Caco-2 (cell line): ENCODE results near the gene CNIH3. TPM values are rescaled to one million over a fixed set of nuclear protein-coding genes. Genes with fewer than 3 reads are reported as not detected.

Source experiments
- BruUV-seq: library from RNA; stranded (reverse); fragments of 400-500 nt; replicated peaks from 2 replicates; lab custom pipeline; 2021; lab: Mats Ljungman, UMichigan
- CTCF ChIA-PET: fragments of 300-600 bp; sonication (Branson Sonifier 250); formaldehyde crosslinking; loops from one replicate; lab custom pipeline; 2022; ENCODE audit warnings: antibody characterized with exemption; lab: Charles Lee
- POLR2A ChIA-PET: fragments of 300-600 bp; sonication (Branson Sonifier 250); formaldehyde crosslinking; loops from one replicate; lab custom pipeline; 2022; ENCODE audit warnings: antibody characterized with exemption; lab: Charles Lee
- DNase-seq, 2 experiments: peaks; one replicate each; pipeline versions ENCODE4 v3.0.0 to v3.0.0-alpha.2; 2020 to 2022
- H3K27me3 ChIP-seq: replicated peaks from 2 replicates; pipeline ENCODE4 v1.6.0; 2011; ENCODE audit warnings: low read length; ENCODE audit not compliant: control insufficient read depth, insufficient read depth
- H3K36me3 ChIP-seq: 2 replicates; pipeline ENCODE4 v1.5.1; 2011; ENCODE audit warnings: low read length; ENCODE audit not compliant: control insufficient read depth, insufficient read depth
- H3K4me1 ChIP-seq: fragments of 250-450 bp; sonication (Bioruptor Pico); 2 replicates; pipeline ENCODE4 v1.5.1; 2020; ENCODE audit warnings: mild to moderate bottlenecking
- H3K4me3 ChIP-seq: 2 replicates; pipeline ENCODE4 v1.5.1; 2011; ENCODE audit warnings: low read depth, mild to moderate bottlenecking, control low read depth, low read length
- H3K9me3 ChIP-seq: fragments of 250-450 bp; sonication (Bioruptor Pico); 2 replicates; pipeline ENCODE4 v1.5.1; 2020; ENCODE audit warnings: mild to moderate bottlenecking, moderate library complexity
- H3K27ac Mint-ChIP-seq: one replicate; pipeline ENCODE4 v1.8.0; 2022; ENCODE audit warnings: mixed read lengths; ENCODE audit not compliant: unreplicated experiment
- H3K27me3 Mint-ChIP-seq: one replicate; pipeline ENCODE4 v1.8.0; 2022; ENCODE audit warnings: mixed read lengths; ENCODE audit not compliant: insufficient read depth, unreplicated experiment
- H3K36me3 Mint-ChIP-seq: one replicate; pipeline ENCODE4 v1.8.0; 2022; ENCODE audit warnings: mild to moderate bottlenecking, mixed read lengths; ENCODE audit not compliant: insufficient read depth, unreplicated experiment
- H3K4me1 Mint-ChIP-seq: one replicate; pipeline ENCODE4 v1.8.0; 2022; ENCODE audit warnings: low read depth, mixed read lengths; ENCODE audit not compliant: unreplicated experiment
- H3K4me3 Mint-ChIP-seq: one replicate; pipeline ENCODE4 v1.8.0; 2022; ENCODE audit warnings: mild to moderate bottlenecking, moderate library complexity, mixed read lengths; ENCODE audit not compliant: unreplicated experiment
- H3K9me3 Mint-ChIP-seq: one replicate; pipeline ENCODE4 v1.8.0; 2022; ENCODE audit warnings: mixed read lengths; ENCODE audit not compliant: unreplicated experiment
- intact Hi-C: fragments of 100-400 bp; cut with micrococcal nuclease; formaldehyde crosslinking; loops from one replicate; pipeline ENCODE4 v1.10.0; 2022; ENCODE audit not compliant: unreplicated experiment
- total RNA-seq: library from RNA; stranded (reverse); gene quantifications from 2 replicates; pipeline ENCODE4 v1.2.3, GENCODE V29; 2022
- TF ChIP-seq, protein P1 (sequence below), 2 experiments: fragments of 200-600 bp in 1 of 2; IDR thresholded peaks; 1 replicate in 1 of 2; 2 replicates in 1 of 2; pipeline versions ENCODE4 v1.5.1 to v1.8.0; 2011 to 2022; ENCODE audit warnings: antibody characterized with exemption in 1 of 2, control low read depth in 1 of 2, inconsistent platforms in 1 of 2, low read depth in 1 of 2, low read length in 1 of 2, mild to moderate bottlenecking in 1 of 2, moderate library complexity in 1 of 2; ENCODE audit not compliant: insufficient read depth in 1 of 2, severe bottlenecking in 1 of 2, unreplicated experiment in 1 of 2

CNIH3 gene
- total RNA-seq, 1 experiment from 2014 or later, result 2.2 TPM

GRCh38 chr1:224592636-224593582 lies 23.2 kb upstream of the CNIH3 start:
- H3K27me3 Mint-ChIP-seq, result peaks cover 5% of the 10 kb centered on the region
- no peaks in the 10 kb centered on the region for H3K36me3 Mint-ChIP-seq
- TF ChIP-seq, protein P1, sequence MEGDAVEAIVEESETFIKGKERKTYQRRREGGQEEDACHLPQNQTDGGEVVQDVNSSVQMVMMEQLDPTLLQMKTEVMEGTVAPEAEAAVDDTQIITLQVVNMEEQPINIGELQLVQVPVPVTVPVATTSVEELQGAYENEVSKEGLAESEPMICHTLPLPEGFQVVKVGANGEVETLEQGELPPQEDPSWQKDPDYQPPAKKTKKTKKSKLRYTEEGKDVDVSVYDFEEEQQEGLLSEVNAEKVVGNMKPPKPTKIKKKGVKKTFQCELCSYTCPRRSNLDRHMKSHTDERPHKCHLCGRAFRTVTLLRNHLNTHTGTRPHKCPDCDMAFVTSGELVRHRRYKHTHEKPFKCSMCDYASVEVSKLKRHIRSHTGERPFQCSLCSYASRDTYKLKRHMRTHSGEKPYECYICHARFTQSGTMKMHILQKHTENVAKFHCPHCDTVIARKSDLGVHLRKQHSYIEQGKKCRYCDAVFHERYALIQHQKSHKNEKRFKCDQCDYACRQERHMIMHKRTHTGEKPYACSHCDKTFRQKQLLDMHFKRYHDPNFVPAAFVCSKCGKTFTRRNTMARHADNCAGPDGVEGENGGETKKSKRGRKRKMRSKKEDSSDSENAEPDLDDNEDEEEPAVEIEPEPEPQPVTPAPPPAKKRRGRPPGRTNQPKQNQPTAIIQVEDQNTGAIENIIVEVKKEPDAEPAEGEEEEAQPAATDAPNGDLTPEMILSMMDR (IDR thresholded peaks at IDR 0.05; ENCODE audit: insufficient read depth in 1 of 2, low read depth in 1 of 2, low read length in 1 of 2, severe bottlenecking in 1 of 2, unreplicated experiment in 1 of 2), result no peak
- ChIA-PET POLR2A (interaction anchor here (0.6 kb wide), 1 partner anchor 358 kb away, joined by 9 read pairs; no protein-coding TSS in a partner anchor), CTCF (no interaction called here)
- no peak overlapping the region for H3K4me3 Mint-ChIP-seq
- no peaks in the 10 kb centered on the region for H3K4me1 Mint-ChIP-seq
- Histone ChIP-seq H3K36me3 (no peaks in the 10 kb centered on the region), H3K4me1 (no peaks in the 10 kb centered on the region), H3K9me3 (no peaks in the 10 kb centered on the region), H3K4me3 (no peak overlapping the region), H3K27me3 (no peaks in the 10 kb centered on the region)
- no TSS peak for BruUV-seq
- intact Hi-C loops, result no loop called here
- no peak for DNase-seq
- H3K27ac Mint-ChIP-seq, result no peak overlapping the region
- H3K9me3 Mint-ChIP-seq, result no peaks in the 10 kb centered on the region

DNA sequence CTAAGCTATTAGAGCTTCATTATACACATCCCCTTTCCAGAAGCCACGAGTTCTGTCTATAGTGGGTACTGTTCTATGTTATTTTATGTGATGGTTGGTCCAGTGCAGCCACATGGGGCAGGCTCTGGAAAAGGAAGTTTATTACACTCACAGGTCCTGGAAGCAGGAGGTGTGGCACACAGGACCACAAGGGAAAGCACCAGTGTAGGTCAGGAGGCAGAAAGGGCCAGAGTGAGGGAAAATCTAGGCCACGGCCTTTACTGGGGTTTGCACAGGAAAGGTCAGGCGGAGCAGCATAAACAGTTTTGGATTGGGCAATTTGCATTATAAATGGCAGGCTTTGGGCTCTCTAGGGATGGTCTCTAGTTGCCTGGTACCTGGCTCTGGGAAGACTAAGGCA lies 21.8 kb upstream of the CNIH3 start:
- Mint-ChIP-seq H3K36me3 (no peaks in the 10 kb centered on the region), H3K4me1 (no peaks in the 10 kb centered on the region), H3K27me3 (peaks cover 5% of the 10 kb centered on the region), H3K9me3 (no peaks in the 10 kb centered on the region), H3K27ac (no peak overlapping the region), H3K4me3 (no peak overlapping the region)
- ChIA-PET POLR2A (no interaction called here), CTCF (no interaction called here)
- DNase-seq, result no peak
- Histone ChIP-seq H3K4me3 (no peak overlapping the region), H3K27me3 (no peaks in the 10 kb centered on the region), H3K36me3 (no peaks in the 10 kb centered on the region), H3K4me1 (no peaks in the 10 kb centered on the region), H3K9me3 (no peaks in the 10 kb centered on the region)
- BruUV-seq, result no TSS peak
- TF ChIP-seq, protein P1 (IDR thresholded peaks at IDR 0.05; ENCODE audit: insufficient read depth in 1 of 2, low read depth in 1 of 2, low read length in 1 of 2, severe bottlenecking in 1 of 2, unreplicated experiment in 1 of 2), result no peak
- intact Hi-C loops, result no loop called here

DNA sequence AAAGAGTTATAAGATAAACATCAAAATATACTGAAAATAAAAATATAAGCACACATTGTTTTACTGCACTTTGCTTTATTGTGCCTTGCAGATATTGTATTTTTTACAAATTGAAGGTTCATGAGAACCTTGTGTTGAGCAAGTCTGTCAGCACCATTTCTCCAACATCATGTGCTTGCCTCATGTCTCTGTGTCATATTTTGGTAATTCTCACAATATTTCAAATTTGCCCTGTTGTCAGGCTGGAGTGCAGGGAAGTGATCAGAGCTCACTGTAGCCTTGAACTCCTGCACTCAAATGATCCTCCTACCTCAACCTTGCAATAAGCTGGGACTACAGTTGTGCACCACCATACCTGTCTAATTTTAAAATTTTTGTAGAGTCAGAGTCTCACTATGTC lies 21.3 kb upstream of the CNIH3 start:
- no TSS peak for BruUV-seq
- ChIA-PET CTCF (no interaction called here), POLR2A (no interaction called here)
- no peaks in the 10 kb centered on the region for H3K27me3 ChIP-seq
- no peak overlapping the region for H3K4me3 ChIP-seq
- Mint-ChIP-seq H3K36me3 (no peaks in the 10 kb centered on the region), H3K9me3 (no peaks in the 10 kb centered on the region), H3K27ac (no peak overlapping the region), H3K27me3 (peaks cover 5% of the 10 kb centered on the region), H3K4me3 (no peak overlapping the region), H3K4me1 (no peaks in the 10 kb centered on the region)
- H3K4me1 ChIP-seq, result no peaks in the 10 kb centered on the region
- H3K36me3 ChIP-seq, result no peaks in the 10 kb centered on the region
- H3K9me3 ChIP-seq, result no peaks in the 10 kb centered on the region
- intact Hi-C loops, result no loop called here
- TF ChIP-seq, protein P1 (IDR thresholded peaks at IDR 0.05; ENCODE audit: insufficient read depth in 1 of 2, low read depth in 1 of 2, low read length in 1 of 2, severe bottlenecking in 1 of 2, unreplicated experiment in 1 of 2), result no peak
- DNase-seq, result no peak
